GM12874 (cell line): ENCODE results near the gene PLEKHA5.

Source experiments
- TF ChIP-seq, protein P1 (sequence below): IDR thresholded peaks from 2 replicates; pipeline ENCODE4 v1.5.1; 2011; ENCODE audit warnings: low read depth, mild to moderate bottlenecking, control low read depth, low read length, moderate library complexity; ENCODE audit not compliant: insufficient read depth

The PLEKHA5 gene

DNA sequence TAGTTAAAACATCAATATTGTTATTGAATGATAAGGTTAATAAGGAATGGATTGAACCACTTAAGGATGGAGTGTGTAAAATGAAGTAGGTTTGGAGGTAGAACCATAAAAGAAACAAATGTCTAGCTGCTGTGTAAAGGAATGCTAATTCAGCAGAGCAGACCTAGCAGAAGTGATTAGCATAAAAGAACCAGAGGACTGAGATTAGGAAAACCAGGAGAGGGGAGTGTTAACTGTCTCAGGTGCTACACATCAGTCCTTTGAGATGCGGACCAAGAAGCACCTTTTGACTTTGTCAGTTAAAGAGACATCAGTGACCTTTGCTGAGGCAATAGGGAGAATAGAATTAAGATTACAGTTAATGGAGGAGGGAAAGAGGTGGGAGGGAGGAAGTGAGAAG, 84.5 kb downstream of the PLEKHA5 start:
- TF ChIP-seq, protein P1, sequence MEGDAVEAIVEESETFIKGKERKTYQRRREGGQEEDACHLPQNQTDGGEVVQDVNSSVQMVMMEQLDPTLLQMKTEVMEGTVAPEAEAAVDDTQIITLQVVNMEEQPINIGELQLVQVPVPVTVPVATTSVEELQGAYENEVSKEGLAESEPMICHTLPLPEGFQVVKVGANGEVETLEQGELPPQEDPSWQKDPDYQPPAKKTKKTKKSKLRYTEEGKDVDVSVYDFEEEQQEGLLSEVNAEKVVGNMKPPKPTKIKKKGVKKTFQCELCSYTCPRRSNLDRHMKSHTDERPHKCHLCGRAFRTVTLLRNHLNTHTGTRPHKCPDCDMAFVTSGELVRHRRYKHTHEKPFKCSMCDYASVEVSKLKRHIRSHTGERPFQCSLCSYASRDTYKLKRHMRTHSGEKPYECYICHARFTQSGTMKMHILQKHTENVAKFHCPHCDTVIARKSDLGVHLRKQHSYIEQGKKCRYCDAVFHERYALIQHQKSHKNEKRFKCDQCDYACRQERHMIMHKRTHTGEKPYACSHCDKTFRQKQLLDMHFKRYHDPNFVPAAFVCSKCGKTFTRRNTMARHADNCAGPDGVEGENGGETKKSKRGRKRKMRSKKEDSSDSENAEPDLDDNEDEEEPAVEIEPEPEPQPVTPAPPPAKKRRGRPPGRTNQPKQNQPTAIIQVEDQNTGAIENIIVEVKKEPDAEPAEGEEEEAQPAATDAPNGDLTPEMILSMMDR, result no peak

DNA sequence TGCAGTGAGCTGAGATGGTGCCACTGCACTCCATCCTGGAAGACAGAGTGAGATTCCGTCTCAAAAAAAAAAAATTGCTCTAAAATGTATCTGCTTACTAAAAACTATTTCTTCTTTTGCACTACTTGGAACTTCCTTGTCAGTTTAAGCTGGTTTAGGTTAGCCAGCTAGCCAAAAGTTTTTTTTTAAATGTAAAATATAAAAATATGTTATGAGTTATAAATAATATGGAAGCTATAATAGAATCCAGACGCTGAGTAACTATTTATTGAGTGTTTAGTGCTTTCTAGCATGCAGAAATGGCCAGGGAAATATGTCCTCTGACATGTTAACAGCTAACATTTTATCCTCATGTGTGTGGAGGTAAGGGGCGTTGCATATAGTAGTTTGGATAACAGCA, 85.6 kb downstream of the PLEKHA5 start:
- TF ChIP-seq, protein P1, result no peak

DNA sequence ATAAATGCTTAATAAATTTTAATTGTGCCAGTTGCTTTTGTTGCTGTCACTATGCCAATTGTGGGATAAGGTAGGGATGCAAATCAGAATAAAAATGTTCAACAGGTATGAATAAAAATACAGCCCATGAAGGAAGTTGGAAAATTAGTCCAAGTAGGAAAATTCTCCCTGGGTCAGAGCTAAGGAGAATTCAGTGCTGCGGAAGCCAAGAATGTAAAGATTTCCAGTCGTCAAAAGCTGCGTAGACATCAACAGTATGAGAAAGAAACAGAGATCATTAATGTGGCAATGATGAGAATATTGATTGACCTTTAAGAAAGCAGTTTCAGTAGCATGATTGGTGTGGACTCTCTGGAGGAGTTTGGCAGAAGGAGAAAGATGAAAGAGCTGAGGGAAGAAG, 87.9 kb downstream of the PLEKHA5 start:
- TF ChIP-seq, protein P1, result no peak

DNA sequence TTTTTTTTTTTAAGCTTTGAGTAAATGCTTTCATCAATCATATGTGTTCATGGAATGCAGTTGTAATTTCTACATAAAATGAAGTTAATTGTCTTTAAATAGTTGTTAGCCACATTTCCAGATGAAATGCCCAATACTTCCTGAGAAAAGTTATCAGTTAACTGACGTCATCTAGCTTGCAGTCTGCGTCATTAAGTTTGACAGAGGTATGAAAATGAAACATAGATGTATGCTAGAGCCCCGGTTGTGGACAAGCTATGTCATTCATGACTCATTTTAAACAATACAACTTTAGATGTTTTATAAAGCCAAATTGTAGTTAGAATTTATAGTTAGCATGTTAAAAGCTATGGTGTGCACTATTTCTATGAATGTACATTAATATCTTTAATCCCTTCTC, 90.7 kb downstream of the PLEKHA5 start:
- TF ChIP-seq, protein P1, result no peak

DNA sequence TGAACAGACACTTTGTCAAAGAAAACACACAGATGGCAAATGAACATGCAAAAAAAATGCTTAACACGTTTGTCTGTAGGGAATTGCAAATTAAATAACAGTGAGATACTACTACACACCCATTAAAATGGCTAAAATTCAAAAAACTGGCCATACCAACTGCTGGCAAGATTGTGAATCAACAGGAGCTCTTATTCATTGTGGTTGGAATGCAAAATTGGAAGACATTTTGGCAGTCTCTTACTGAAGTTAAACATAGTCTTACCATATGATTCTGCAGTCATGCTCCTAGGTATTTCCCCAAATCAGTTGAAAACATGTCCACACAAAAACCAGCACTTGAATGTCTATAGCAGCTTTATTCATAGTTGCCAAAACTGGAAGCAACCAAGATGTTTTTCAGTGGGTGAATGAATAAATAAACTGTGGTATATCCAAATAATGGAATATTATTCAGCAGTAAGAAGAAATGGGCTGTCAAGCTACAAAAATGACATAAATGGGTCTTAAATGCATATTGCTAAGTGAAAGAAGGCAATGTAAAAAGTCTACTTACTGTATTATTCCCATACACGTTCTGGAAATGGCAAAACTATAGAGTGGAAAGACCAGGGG, 91.4 kb downstream of the PLEKHA5 start:
- TF ChIP-seq, protein P1, result no peak

DNA sequence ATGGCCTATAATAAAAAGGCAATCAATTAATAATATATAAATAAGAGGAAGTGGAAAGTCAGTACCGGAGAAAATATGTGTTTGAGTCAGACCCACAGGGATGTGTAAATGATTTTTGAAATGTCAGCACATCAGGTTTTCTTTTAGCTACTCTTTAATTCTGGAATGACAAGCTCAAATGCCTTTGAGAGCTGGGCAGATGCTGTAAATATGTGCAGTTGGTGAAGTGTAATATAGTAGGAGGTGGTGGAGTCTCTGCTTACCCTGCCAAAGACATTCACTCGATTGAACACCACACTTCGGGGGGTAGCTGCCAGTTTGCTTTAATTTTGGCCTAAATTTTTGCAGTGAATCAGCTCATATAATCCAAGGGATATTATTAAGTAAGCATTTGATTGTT, 93.0 kb downstream of the PLEKHA5 start:
- TF ChIP-seq, protein P1, result no peak

DNA sequence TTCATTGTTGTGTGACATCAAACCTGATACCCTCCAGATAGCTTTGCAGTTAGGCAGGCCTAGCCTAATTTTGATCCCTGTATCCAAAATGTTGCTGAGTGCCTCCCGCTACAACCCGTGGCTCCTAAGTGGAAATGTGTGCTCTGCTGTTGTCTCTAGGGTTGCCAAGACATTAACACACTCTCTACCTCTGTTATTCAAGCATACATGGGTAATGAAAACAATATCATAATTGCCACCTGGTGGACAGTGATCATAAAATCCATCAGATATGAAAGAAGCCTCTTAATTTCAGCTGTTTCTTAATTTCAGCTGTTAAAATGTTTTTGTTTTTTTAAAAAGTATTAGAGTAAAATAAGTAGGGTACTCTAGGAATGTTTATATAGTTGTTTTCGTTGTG, 93.5 kb downstream of the PLEKHA5 start:
- TF ChIP-seq, protein P1, result no peak

DNA sequence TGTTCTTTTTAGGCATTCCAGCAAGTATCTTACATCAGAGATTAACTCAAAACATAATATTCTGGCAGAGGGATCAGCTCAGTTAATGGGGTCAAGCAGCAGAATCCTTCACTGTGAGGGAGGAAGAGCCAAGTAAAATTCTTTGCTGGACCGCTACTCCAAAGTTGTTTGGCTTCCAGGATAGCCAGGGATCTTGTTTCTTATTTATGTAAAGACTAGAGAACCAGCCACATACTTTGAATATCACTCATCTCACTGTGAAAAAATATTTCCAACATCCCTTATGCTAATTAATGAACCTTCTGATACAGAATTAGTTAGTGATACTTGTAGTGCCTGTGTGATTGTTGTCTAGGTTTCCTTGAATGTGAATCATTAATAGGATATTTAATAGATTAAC, 94.2 kb downstream of the PLEKHA5 start:
- TF ChIP-seq, protein P1, result no peak
